HG03469 (cell line): ENCODE data around the gene FGF6.
"Not testable (repeated sequence)": the region's sequence is repeated elsewhere in the genome, so short reads cannot be mapped to it uniquely, and the experiment has no call there.

Experiments used
- ATAC-seq: cut with Tn5 transposase; IDR thresholded peaks from one replicate; pipeline ENCODE4 v1.9.1; 2021; ENCODE audit warnings: mild to moderate bottlenecking, moderate library complexity, moderate number of reproducible peaks; ENCODE audit not compliant: unreplicated experiment

Gene FGF6, protein sequence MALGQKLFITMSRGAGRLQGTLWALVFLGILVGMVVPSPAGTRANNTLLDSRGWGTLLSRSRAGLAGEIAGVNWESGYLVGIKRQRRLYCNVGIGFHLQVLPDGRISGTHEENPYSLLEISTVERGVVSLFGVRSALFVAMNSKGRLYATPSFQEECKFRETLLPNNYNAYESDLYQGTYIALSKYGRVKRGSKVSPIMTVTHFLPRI

DNA sequence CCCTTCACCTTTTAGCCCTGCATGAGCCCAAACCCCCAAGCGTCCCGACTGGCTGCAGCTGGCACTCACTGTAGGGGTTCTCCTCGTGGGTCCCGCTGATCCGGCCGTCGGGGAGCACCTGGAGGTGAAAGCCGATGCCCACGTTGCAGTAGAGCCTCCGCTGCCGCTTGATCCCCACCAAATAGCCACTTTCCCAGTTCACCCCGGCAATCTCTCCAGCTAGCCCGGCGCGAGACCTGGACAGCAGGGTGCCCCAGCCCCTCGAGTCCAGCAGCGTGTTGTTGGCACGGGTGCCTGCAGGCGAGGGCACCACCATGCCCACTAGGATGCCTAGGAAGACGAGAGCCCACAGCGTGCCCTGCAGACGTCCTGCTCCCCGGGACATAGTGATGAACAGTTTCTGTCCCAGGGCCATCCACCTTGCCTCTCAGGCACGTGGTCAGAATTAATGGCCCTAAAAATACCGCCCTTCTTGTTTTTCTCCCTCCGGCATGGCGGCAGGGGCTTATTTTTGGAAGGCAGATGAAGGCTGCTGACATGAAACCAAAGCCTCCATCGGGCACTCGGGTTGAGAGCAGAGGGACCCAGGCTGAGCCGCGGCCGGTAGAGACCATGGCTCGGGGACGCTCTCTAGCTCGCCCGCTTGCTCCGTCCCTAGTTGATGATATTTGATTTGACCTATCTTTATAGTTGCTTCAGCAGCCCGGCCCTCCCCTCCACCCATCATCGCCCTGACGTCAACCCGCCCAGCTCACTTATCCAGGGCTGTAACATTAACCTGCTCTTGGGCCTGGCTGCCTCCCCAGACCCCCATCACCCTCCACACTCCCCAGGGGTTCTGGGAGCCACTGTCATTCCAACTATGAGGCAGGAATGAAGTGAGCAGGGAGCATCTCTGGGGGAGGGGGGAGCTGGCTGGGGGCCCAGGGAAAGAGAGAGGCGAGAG, at the start of gene FGF6:
Gene FGF6 (minus strand): TSS at position 660 of the 946 bp plus-strand sequence. CDS start 245 bp downstream, at position 415.
- ATAC-seq = no peak

DNA sequence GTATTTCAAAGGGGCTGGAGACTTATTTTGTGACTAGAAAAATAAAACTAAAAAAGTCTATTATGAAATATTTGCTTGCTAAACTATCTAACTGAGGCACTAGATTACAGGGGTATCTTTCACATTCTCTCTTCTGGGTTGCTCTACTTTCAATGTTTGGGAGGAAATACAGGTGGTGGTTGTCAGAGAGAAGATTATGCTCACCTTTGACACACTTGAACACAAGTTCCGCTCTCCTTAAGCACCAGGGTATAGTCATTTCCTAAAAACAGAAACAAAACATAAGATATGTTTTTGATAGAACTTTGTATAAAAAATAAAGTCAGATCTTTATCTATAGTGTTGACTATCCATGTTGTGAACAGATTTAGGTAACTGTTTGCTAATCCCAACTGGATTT, 45.4 kb upstream of the FGF6 start:
- ATAC-seq = no peak

DNA sequence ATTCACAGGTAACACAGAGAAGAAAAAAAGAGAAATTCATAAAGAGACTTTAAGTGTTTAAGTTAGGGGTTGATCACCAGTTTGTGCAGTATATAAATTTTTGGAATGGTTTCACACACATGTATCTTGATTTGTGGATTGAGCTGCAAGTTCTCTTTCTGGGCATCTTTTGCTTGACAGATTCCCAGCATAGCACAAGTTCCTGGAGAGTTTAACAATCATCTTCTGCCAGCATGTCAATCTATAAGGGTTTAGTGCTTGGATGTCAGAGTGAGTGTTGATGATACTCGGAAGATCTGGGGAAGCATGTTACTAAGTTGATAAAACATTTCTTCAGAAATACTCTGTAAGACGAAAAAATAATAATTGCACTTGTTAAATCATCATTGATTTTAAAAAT, 43.9 kb upstream of the FGF6 start:
- ATAC-seq = no peak

DNA sequence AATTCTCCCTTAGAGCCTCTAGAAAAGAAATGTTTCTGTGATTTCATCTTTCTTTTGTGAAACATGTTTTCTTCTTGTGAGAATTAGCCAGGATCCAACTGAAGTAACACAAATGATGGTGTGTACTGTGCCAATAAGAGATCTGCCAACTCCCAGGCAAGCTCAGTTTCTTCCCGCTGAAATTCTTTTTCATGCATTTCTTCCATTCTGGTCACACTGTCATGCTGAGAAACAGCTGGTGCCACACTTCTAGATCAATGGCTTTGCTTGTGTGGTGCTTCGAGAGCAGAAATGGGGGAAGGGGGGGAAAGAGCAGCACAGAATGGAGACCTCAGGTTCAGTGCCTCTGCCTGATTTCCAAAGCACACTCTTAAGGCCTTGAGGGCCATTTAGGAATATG, 41.4 kb upstream of the FGF6 start:
- ATAC-seq = no peak

DNA sequence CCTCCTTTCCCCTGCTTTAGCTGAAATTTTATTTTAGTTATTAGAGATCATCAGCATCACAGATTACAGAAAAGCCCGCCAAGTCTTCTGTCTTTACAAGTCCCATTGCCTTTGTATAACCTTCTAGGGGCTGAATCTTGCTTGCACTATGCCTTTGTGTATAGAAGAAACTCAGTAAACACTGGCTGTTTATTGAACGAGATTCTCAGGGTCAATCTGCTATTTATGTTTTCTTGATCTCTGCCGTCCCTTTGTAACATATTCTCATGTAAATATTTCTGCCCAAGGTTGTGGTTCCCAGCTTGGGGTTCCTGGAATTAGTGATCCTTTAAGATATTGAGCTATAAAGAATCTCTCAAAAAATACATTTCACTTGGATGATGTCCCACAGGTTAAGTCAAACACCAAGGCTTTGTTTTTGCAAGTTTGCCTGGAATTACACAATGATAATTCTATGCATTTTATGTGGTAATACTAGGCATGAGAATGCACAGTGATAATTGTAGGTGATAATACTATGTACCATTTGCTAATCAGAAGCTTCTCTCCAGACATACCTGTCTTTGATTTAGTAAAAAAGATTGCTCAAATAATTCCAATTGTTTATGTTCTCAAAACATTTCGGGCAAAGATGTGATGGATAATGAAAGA, 40.6 kb upstream of the FGF6 start:
- ATAC-seq = no peak

DNA sequence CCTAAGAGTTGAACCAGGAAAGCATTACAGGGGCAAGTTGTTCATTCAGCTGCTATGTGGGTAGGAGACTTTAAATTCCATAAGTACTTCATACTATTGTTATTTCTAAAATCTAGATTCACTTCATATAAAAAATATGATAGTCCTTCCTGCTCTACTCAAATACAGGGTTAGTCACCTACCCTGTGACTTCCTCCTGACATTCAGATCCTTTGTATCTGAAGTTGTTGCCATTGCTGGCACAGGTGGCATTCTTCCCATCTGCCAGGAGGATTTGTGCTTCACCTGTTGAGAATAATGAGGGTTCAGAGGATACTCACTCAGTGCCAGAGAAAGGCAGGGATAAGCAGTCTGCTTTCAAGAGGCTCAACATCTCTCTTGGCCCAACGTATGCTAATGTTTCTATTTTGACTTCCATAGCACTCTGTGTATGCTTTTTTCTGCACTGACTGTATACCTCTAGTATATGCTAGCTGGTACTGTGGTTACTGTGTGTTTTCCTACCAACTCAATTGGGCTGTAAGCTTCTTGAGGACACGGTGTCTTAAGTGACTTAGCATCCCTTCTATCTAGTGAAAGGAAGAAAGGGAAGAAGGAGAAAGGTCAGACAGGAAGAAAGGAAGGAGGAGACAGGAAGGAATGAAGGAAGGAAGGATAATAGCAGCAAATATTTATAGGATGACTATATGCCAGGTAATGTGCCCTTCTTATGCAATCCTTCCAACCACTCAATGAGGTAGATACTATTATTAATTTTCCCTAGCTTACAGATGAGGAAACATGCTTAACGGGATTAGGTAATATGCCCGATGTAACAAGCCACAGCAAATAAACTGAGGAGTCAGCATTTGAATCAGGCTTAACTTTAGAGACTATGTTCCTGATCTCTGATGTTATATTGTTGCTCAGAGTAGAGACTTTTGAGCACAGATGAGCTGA, 38.5 kb upstream of the FGF6 start:
- ATAC-seq = no peak

DNA sequence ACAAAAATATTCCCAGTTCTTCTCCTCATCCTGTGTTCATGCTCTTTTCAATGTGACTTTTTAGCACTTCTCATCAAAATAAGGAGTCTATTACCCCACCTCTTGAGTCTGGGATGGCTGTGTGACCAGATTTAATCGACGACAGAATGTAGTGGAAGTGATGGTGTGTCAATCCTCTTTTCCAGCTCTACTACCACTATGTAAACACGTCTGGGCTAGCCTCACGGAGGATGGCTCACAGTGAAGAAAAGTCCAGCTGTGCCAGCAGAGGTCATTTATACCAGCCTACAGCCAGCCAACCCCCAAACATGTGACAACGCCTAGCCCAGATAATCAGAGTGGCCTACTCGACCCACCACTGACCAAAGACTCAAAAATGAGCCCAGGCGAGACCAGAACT, 37.3 kb upstream of the FGF6 start:
- no peak for ATAC-seq

DNA sequence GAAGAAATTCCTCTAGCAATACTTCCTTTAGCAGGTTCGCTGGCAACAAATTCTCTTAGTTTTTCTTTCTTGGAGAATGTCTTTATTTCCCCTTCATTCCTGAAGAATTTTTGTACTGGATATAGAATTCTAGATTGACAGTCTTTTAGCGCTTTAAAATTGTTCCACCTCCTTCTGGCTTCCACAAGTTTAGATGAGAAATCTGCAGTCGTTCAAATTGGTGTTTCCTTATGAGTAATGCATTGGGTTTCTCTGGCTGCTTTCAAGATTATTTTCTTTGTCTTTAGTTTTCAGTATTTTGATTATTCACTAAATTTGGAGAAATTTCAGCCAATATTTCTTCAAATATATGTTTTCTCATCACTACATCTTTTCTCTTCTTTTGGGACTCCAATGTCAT, 33.3 kb upstream of the FGF6 start:
- no peak for ATAC-seq

DNA sequence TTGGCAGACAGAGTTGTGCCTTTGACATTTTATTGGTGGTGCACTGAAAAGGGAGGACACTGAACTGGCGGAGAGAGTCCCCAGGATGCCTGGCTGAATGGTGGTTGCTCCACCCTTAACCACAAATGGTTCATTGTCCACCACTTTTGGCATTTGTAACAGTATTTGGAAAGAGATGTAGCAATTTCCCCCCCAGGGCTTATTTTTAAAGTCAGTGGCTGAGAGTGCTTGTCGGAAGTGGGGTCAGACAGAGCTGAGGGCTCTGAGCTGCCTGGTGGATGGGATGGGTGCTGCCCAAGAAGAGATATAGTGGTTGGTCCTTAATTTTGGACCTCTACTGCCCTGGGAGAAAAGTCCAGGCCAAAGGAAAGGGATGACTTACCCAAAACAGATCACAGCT, 31.5 kb upstream of the FGF6 start:
- ATAC-seq = no peak

DNA sequence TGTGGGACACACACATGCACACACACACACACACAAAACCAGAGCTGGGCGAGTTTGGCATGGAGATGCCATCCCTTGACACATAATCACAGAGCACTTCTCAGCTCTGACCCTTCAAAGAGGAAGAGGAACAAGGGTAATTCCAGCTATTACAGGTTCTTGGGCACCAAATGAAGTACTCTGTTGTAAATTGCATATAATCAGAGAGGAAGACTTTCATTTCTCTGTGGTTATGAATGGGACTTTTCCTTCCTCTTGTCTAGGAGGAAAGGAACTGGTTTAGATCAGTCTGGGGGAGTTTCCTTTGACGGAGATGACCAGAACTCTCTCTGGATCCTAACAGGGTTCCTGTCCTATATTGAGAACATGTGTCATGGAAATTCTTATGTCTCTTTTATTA, 26.4 kb upstream of the FGF6 start:
- ATAC-seq = no peak

DNA sequence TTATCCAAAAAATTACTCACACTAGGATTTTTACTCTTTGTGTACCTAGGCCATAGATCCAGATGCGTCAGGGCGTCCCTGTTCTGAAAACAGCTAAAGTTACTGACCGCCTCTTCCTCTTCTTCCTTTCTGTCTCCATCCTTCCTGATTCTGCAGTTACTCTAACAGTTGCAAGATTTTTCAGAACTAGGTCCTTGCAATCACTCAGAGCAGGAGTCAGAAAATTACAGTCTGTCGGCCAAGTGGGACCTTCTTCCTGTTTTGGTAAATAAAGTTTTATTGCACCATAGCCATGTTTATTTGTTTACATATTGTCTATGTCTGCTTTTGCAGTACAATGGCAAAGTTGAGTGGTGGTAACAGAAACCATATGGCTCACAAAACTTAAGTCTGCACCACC, 25.6 kb upstream of the FGF6 start:
- no peak for ATAC-seq

DNA sequence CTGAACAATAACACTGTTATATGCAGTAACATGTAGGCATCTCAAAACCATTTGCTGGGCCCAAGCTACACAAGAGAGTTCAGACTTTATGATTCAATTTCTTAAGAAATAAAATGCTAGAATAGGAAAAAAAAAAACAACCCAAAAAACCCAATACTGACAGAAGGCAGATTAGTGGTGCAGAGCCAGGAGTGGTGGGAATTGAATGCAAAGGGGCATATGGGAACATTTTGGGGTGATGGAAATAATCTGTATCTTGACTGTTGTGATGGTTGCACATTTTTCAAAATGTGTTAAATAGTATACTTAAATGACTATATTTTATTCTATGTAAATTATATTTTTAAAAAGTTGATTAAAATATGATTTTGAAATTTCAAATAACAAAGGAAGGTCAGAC, 23.4 kb upstream of the FGF6 start:
- no peak for ATAC-seq

DNA sequence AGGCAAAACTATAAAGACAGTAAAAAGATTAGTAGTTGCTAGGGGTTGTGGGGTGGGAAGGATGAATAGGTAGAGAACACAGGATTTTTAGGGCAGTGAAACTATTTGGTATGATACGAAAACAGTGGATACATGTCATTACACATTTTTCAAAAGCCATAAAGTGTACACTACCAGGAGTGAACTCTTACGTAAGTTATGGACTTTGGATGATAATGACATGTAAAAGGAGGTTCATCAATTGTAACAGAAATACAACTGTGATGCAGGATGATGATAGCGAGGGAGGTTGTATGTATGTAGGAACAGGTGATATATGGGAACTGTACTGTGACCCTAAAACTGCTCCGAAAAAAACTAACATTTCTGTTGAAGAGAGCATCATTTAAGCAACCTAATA, 15.1 kb upstream of the FGF6 start:
- no peak for ATAC-seq

DNA sequence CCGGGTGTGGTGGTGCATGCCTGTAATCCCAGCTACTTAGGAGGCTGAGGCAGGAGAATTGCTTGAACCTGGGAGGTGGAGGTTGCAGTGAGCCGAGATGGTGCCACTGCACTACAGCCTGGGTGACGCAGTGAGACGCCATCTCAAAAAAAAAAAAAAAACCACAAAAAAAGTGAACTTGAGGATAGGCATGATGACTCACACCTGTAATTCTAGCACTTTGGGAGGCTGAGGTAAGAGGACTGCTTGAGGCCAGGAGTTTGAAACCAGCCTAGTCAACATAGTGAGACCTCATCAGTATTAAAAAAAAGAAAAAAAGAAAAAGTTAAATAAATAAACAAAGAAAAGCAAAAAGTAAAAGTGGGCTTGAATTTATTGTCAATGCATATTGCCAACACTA, 10.2 kb upstream of the FGF6 start:
- ATAC-seq = not testable (repeated sequence)

DNA sequence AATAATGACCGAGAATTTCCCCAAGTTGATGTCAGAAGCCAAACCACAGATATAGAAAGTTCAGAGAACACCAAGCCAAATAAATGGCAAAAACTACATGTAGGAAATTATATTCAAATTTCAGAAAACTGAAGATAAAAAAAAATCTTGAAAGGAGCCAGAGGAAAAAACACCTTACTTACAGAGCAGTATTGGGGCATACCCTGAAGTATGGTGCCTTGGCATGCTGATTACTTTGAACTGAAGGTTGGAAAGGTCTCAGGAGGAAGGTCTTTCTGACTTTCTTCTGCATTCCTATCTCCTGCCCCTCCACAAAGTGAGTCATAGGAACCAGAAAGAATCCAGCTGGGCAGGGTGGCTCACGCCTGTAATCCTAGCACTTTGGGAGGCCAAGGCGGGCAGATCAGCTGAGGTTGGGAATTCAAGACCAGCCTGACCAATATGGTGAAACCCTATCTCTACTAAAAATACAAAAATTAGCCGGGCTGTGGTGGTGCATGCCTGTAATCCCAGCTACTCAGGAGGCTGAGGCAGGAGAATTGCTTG, 8.8 kb upstream of the FGF6 start:
- ATAC-seq = no peak

DNA sequence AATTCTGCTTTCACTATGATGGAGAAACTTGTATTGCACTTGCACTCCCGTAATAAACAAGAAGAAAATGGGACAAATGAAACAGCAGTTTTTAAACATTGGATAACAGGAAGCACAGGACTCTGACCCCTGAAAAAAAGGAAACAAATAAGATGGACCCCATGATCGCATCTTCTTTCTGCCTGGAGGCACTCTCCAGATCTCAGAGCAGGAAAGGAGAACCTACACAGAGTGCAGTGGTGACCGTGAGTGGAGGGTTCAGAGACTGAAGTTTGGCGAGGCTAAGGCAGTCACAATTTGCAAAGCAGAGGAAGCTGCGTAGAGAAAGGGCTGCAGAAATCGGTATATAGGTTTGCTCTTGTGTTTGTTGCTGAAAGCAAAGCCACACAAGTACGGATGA, 6.1 kb upstream of the FGF6 start:
- no peak for ATAC-seq

DNA sequence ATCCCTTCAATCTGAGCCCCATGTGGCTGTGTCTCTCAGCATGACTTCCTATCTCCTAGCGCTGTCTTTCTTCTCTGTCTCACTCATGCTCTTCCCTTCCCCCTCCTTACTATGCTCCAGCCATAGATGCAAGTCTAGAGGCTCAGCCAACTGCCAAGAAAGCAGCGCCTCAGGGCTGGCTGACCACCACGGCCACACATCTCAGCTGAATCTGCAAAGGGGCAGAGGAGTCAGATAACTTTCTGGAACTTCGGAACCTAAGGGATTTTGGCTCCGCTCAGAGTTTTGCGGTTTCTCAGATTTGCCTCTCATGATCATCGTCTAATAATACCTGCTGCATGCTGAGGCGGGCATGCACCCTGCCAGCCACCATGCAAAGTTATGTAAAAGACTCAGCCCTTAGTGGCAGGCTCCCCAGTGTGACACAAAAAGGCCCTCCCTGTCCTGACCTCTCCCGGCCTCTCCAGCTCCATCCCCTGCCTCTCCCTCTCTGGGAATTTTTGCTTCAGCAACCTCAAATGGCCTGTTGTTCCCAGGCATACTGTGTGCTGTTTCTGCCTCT, 5.0 kb upstream of the FGF6 start:
- ATAC-seq = no peak

DNA sequence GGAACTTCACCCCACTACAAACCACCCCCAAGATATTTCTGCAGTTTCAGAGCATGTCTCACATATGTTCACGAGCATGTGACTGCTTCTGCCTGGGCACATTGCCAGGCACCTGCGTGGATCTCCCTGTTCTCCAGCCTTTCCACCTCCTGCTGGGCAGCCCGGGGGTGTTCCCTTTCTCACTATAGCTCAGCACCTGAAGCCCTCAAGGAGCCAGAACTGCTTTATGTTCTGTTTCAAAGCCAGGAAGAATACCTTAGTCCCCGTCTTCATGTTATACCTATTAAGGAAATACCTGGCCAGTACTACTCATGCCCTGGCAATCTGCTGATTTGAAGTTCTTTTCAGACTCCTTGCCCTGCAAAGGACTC, 4.2 kb upstream of the FGF6 start:
- ATAC-seq = no peak

DNA sequence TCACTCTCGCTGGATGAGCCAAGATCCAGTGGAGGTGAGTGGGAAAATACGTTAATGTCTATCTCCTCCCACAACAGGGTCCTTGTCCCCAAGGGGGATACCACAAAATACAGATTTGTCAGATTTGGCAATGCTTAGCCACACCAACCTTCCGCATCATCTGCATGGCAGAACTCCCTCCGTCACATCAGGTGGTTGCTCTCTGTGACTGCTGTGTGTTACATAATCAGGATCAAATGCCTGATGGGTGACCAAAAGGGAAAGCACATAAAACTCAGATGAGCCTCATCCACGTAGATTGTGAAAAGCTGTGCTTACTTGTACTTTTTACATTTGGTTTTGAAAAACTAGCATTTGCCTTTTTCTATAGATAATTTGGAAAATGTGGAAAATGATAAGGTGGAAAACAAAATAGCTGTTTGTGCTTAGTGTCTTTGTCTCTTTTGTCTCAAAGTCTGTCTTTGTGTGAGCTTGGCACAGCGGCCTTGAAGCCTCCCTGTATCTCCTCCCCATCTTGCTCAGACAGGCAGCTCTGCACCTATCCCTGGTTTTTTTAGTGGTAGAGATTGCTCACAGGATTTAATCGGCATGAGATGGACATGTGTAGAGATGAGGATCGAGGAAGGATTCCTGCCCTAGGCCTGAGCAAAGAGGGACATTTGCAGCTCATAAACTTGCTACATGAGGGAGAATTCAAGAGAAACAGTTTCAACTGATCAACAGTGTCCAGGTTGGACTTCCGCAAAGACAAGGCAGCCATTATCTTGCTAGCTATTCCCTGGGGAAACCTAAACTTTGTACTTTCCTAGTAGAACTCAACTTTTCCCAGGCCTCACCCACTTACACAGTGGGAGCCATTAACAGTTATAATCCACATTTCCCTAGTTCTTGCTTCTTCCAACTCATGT, 3.6 kb upstream of the FGF6 start:
- no peak for ATAC-seq
